Gastroesophageal sphincter (tissue), 3 donors: Measurements from ENCODE around the gene APOBEC3G.

Experiments
- POLR2A ChIP-seq, 2 donors: fragments of 450-650 bp; IDR thresholded peaks; one replicate each; pipeline ENCODE4 v1.6.1; 2017; ENCODE audit warnings: antibody characterized with exemption in 2 of 2, mild to moderate bottlenecking in 2 of 2, moderate library complexity in 1 of 2
- TF ChIP-seq, protein P1 (sequence below), 4 experiments: fragments of 200-600 bp in 2 of 4; fragments of 450-650 bp in 2 of 4; sonication (generic) in 1 of 4; IDR thresholded peaks; one replicate each; pipeline ENCODE4 v1.5.1; 2017 to 2019; ENCODE audit warnings: antibody characterized with exemption in 4 of 4, mild to moderate bottlenecking in 2 of 4, moderate library complexity in 2 of 4

GRCh38 chr22:39132281-39132680 lies 55.2 kb downstream of the APOBEC3G start:
- TF ChIP-seq, protein P1, sequence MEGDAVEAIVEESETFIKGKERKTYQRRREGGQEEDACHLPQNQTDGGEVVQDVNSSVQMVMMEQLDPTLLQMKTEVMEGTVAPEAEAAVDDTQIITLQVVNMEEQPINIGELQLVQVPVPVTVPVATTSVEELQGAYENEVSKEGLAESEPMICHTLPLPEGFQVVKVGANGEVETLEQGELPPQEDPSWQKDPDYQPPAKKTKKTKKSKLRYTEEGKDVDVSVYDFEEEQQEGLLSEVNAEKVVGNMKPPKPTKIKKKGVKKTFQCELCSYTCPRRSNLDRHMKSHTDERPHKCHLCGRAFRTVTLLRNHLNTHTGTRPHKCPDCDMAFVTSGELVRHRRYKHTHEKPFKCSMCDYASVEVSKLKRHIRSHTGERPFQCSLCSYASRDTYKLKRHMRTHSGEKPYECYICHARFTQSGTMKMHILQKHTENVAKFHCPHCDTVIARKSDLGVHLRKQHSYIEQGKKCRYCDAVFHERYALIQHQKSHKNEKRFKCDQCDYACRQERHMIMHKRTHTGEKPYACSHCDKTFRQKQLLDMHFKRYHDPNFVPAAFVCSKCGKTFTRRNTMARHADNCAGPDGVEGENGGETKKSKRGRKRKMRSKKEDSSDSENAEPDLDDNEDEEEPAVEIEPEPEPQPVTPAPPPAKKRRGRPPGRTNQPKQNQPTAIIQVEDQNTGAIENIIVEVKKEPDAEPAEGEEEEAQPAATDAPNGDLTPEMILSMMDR (IDR thresholded peaks at IDR 0.05): no peak
- TF ChIP-seq POLR2A (IDR thresholded peaks at IDR 0.05): no peak
